Tibial nerve (tissue), 4 donors: Measurements from ENCODE around the gene ATP9B. TPM values are rescaled to one million over a fixed set of nuclear protein-coding genes. Genes with fewer than 3 reads are reported as not detected.

Experiments
- DNase-seq, 2 donors: peaks; one replicate each; pipeline ENCODE4 v3.0.0-alpha.2; 2019; ENCODE audit warnings: low spot score in 2 of 2
- H3K27ac ChIP-seq, 4 donors: fragments of 200-600 bp; sonication (generic) in 3 of 4; one replicate each; pipeline ENCODE4 v1.5.1; 2017 to 2019; ENCODE audit warnings: mild to moderate bottlenecking in 1 of 4
- H3K27me3 ChIP-seq, 2 donors: fragments of 200-600 bp; sonication (generic) in 1 of 2; one replicate each; pipeline versions ENCODE4 v1.5.1 to v1.6.0; 2017 to 2019
- H3K36me3 ChIP-seq, 3 donors: fragments of 200-600 bp; sonication (generic); one replicate each; pipeline ENCODE4 v1.5.1; 2018 to 2019
- H3K4me1 ChIP-seq, 4 donors: fragments of 200-600 bp; sonication (generic) in 3 of 4; one replicate each; pipeline ENCODE4 v1.5.1; 2017 to 2019
- H3K4me3 ChIP-seq, 4 donors: fragments of 200-600 bp; sonication (generic) in 3 of 4; one replicate each; pipeline ENCODE4 v1.5.1; 2017 to 2019; ENCODE audit warnings: mild to moderate bottlenecking in 1 of 4, moderate library complexity in 1 of 4
- H3K9me3 ChIP-seq, 4 donors: fragments of 200-600 bp; sonication (generic) in 3 of 4; one replicate each; pipeline ENCODE4 v1.5.1; 2017 to 2019
- EP300 ChIP-seq, 2 donors: sonication (generic); formaldehyde crosslinking; IDR thresholded peaks; one replicate each; pipeline ENCODE4 v1.6.1; 2017; ENCODE audit warnings: antibody characterized with exemption in 2 of 2, mild to moderate bottlenecking in 1 of 2
- POLR2A ChIP-seq, 2 donors: fragments of 450-650 bp; IDR thresholded peaks; one replicate each; pipeline ENCODE4 v1.6.1; 2017; ENCODE audit warnings: antibody characterized with exemption in 2 of 2, mild to moderate bottlenecking in 2 of 2, moderate library complexity in 2 of 2
- WGBS, 2 donors: methylation state at CpG; one replicate each; pipeline ENCODE4 v1.1.5; 2018; 5-methylcytosine and 5-hydroxymethylcytosine counted together
- total RNA-seq, 4 donors: library from RNA; depleted of rRNA; stranded (reverse); fragments of >200 nt; gene quantifications; one replicate each; pipeline ENCODE4 v1.1.0, GENCODE V29; 2016
- TF ChIP-seq, protein P1 (sequence below), 5 experiments: fragments of 200-600 bp in 3 of 5; fragments of 450-650 bp in 2 of 5; sonication (generic) in 3 of 5; IDR thresholded peaks; one replicate each; pipeline ENCODE4 v1.5.1; 2016 to 2019; ENCODE audit warnings: antibody characterized with exemption in 5 of 5, mild to moderate bottlenecking in 3 of 5, moderate library complexity in 2 of 5

ATP9B gene
- total RNA-seq, 4 donors from 2014 or later: 56.9 to 68.7 (median 59.8) TPM

DNA sequence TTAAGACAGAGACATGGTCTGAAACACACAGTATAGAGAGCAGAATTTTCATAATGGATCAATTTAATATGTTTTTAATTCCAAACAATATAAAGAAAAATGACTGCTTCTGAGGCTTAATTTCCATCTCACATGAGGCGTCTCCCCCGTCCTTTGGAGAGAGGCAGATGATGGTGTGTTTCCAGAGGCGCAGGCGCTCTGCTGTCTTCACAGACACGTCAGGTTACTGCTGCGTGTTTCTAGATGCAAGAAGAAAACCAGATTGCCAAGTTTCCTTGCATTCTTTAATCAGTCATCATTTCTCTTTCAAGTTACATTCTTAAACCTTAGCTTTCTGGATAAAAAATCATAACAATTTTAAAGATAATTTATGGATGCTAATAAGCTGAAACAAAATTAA, 160.2 kb downstream of the ATP9B start:
- Histone ChIP-seq H3K9me3 (no peaks in the 10 kb centered on the region), H3K4me1 (no peaks in the 10 kb centered on the region), H3K27me3 (no peaks in the 10 kb centered on the region), H3K4me3 (no peak overlapping the region), H3K36me3 (peaks cover 0 to 7% (median 0%) of the 10 kb centered on the region in 3 donors), H3K27ac (no peak overlapping the region)
- 96 to 97% methylated on average over 6 of the region's 6 CpGs for WGBS, 2 donors
- no peak for DNase-seq
- TF ChIP-seq, protein P1, sequence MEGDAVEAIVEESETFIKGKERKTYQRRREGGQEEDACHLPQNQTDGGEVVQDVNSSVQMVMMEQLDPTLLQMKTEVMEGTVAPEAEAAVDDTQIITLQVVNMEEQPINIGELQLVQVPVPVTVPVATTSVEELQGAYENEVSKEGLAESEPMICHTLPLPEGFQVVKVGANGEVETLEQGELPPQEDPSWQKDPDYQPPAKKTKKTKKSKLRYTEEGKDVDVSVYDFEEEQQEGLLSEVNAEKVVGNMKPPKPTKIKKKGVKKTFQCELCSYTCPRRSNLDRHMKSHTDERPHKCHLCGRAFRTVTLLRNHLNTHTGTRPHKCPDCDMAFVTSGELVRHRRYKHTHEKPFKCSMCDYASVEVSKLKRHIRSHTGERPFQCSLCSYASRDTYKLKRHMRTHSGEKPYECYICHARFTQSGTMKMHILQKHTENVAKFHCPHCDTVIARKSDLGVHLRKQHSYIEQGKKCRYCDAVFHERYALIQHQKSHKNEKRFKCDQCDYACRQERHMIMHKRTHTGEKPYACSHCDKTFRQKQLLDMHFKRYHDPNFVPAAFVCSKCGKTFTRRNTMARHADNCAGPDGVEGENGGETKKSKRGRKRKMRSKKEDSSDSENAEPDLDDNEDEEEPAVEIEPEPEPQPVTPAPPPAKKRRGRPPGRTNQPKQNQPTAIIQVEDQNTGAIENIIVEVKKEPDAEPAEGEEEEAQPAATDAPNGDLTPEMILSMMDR (IDR thresholded peaks at IDR 0.05): no peak
- TF ChIP-seq EP300 (IDR thresholded peaks at IDR 0.05) (no peak), POLR2A (IDR thresholded peaks at IDR 0.05) (no peak)

DNA sequence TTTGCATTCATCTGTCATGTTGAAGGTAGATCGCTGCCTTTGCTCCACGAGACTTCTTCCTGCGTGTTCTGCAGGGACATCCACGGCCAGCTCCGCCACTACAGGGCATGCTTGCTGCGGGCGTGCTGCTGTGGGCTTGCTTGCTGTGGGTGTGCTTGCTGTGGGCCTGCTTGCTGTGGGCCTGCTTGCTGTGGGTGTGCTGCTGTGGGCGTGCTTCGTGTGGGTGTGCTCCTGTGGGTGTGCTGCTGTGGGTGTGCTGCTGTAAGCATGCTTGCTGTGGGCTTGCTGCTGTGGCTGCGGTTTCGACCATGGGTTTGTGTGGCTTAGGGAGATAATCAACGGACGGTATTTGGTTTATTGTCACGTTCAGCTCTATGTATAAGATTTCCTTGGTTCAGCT, 165.2 kb downstream of the ATP9B start:
- Histone ChIP-seq H3K4me3 (no peak overlapping the region), H3K4me1 (no peaks in the 10 kb centered on the region), H3K27me3 (no peaks in the 10 kb centered on the region), H3K36me3 (peaks cover 0 to 6% (median 0%) of the 10 kb centered on the region in 3 donors), H3K9me3 (no peaks in the 10 kb centered on the region), H3K27ac (no peak overlapping the region)
- 95 to 96% methylated on average over 14 of the region's 14 CpGs for WGBS, 2 donors
- no peak for DNase-seq
- TF ChIP-seq EP300 (IDR thresholded peaks at IDR 0.05): no peak
- TF ChIP-seq, protein P1 (IDR thresholded peaks at IDR 0.05): no peak
- TF ChIP-seq POLR2A (IDR thresholded peaks at IDR 0.05): no peak

DNA sequence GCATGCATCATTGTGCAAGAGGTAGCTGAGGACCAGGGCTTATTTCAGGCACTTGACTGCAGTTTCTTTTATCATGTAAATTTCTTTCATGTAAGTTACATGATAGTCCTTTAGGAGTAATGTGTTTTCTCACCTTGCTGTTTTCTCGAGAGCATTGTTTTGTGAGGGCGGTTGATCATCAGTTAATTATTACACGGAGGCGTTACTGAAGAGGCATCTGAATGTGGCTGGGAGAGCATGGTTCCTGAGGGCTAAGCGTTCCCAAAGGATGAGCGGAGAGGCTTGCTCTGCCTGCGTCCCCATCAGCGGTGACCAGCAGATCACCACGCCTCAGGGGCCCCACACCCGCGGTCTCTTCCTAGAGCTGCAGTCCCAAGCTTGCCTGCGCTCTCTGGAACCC, 170.4 kb downstream of the ATP9B start:
- 86 to 88% methylated on average over 12 of the region's 12 CpGs for WGBS, 2 donors

DNA sequence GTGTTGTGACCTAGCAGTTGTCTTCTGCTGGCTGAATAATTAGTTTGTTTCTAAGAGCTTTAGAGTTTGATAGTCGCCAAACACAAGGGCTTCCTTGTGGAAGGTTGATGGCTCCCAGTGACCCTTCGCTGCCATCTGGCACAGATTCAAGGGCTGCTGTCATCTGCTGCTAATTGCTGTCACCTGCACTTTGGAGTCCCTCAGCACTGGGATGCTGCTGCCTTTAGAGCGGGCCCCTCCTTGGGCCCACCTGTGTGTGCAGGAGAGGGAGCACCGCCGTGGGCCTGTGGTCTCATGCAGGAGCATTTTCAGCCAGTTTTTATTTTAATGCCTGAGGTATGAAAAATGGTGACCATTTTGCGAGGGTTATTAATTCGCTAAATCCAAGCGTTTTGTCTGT, 172.6 kb downstream of the ATP9B start:
- no peaks in the 10 kb centered on the region for H3K27me3 ChIP-seq
- peaks cover 0 to 12% (median 0%) of the 10 kb centered on the region in 3 donors for H3K36me3 ChIP-seq
- H3K4me3 ChIP-seq: no peak overlapping the region
- H3K4me1 ChIP-seq: peaks cover 0 to 16% (median 0%) of the 10 kb centered on the region in 4 donors
- TF ChIP-seq EP300 (IDR thresholded peaks at IDR 0.05) (no peak), POLR2A (IDR thresholded peaks at IDR 0.05) (no peak)
- TF ChIP-seq, protein P1 (IDR thresholded peaks at IDR 0.05): no peak
- no peak overlapping the region for H3K27ac ChIP-seq
- 72 to 81% methylated on average over 8 of the region's 8 CpGs for WGBS, 2 donors
- H3K9me3 ChIP-seq: no peaks in the 10 kb centered on the region
- no peak for DNase-seq

More for the DNA sequence above, 170.4 kb downstream of the ATP9B start:
- no peak for DNase-seq
- no peak overlapping the region for H3K27ac ChIP-seq
- H3K9me3 ChIP-seq: no peaks in the 10 kb centered on the region
- TF ChIP-seq, protein P1 (IDR thresholded peaks at IDR 0.05): no peak
- TF ChIP-seq EP300 (IDR thresholded peaks at IDR 0.05) (no peak), POLR2A (IDR thresholded peaks at IDR 0.05) (no peak)
- H3K4me1 ChIP-seq: peaks cover 0 to 8% (median 0%) of the 10 kb centered on the region in 4 donors
- H3K27me3 ChIP-seq: no peaks in the 10 kb centered on the region
- H3K36me3 ChIP-seq: peaks cover 0 to 12% (median 0%) of the 10 kb centered on the region in 3 donors
- no peak overlapping the region for H3K4me3 ChIP-seq

DNA sequence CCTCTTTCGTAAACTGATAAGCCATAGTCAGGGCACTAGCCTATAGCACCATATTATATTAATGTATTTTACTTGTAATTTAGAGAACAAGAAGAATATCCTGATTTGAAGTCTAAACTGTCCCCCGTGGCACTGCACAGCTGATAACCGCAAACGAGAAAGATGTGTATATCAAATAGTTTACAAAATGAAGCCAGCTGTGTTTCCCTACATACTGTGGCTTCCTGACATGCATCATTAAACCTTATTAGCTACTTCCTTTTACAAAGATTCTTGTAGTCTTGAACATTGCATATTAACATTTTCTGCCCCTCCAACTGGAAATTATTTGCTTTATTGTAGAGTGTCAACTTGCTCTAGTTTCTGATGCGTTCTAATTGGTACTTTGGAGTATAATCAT, 173.1 kb downstream of the ATP9B start:
- H3K27me3 ChIP-seq: no peaks in the 10 kb centered on the region
- peaks cover 0 to 17% (median 0%) of the 10 kb centered on the region in 4 donors for H3K4me1 ChIP-seq
- no peak overlapping the region for H3K4me3 ChIP-seq
- WGBS, 2 donors: 67 to 68% methylated on average over 5 of the region's 5 CpGs
- DNase-seq: no peak
- peaks cover 0 to 12% (median 0%) of the 10 kb centered on the region in 3 donors for H3K36me3 ChIP-seq
- TF ChIP-seq, protein P1 (IDR thresholded peaks at IDR 0.05): no peak
- TF ChIP-seq POLR2A (IDR thresholded peaks at IDR 0.05) (no peak), EP300 (IDR thresholded peaks at IDR 0.05) (no peak)
- no peaks in the 10 kb centered on the region for H3K9me3 ChIP-seq
- no peak overlapping the region for H3K27ac ChIP-seq
